H9 (cell line): ENCODE results near the gene LMX1B. TPM values are rescaled to one million over a fixed set of nuclear protein-coding genes. Genes with fewer than 3 reads are reported as not detected.

Experiments
- DNase-seq: peaks from one replicate; pipeline ENCODE4 v3.0.0-alpha.2; 2017
- H2AFZ ChIP-seq: one replicate; pipeline ENCODE4 v1.6.1; 2013; ENCODE audit warnings: mild to moderate bottlenecking, low read length, control low read depth, moderate library complexity
- H2AK5ac ChIP-seq: 2 replicates; pipeline ENCODE4 v1.6.1; 2013; ENCODE audit warnings: low read length, control low read depth, mixed read lengths; ENCODE audit not compliant: insufficient read length
- H2BK120ac ChIP-seq: one replicate; pipeline ENCODE4 v1.6.1; 2013; ENCODE audit warnings: low read depth, mild to moderate bottlenecking, low read length, control low read depth, inconsistent platforms; ENCODE audit not compliant: poor library complexity, severe bottlenecking
- H2BK12ac ChIP-seq: 2 replicates; pipeline ENCODE4 v1.6.1; 2013; ENCODE audit warnings: low read length, control low read depth, mixed read lengths, low read depth; ENCODE audit not compliant: insufficient read length
- H2BK15ac ChIP-seq: 2 replicates; pipeline ENCODE4 v1.6.1; 2013; ENCODE audit warnings: low read depth, low read length, control low read depth
- H2BK20ac ChIP-seq: one replicate; pipeline ENCODE4 v1.6.1; 2013; ENCODE audit warnings: low read depth, mild to moderate bottlenecking, low read length, control low read depth, inconsistent platforms; ENCODE audit not compliant: poor library complexity, severe bottlenecking
- H2BK5ac ChIP-seq: 2 replicates; pipeline ENCODE4 v1.6.1; 2013; ENCODE audit warnings: low read length, control low read depth, mixed read lengths; ENCODE audit not compliant: insufficient read length
- H3K14ac ChIP-seq: 2 replicates; pipeline ENCODE4 v1.6.1; 2013; ENCODE audit warnings: low read length, control low read depth; ENCODE audit not compliant: insufficient read depth
- H3K18ac ChIP-seq: 2 replicates; pipeline ENCODE4 v1.6.1; 2013; ENCODE audit warnings: low read depth, mild to moderate bottlenecking, mixed read lengths, low read length, control low read depth; ENCODE audit not compliant: insufficient read length
- H3K23ac ChIP-seq: 2 replicates; pipeline ENCODE4 v1.6.1; 2013; ENCODE audit warnings: low read length, control low read depth, mixed read lengths, low read depth; ENCODE audit not compliant: insufficient read length
- H3K23me2 ChIP-seq: 2 replicates; pipeline ENCODE4 v1.6.1; 2013; ENCODE audit warnings: low read depth, mild to moderate bottlenecking, mixed read lengths, low read length, control low read depth; ENCODE audit not compliant: insufficient read length, poor library complexity, severe bottlenecking
- H3K27ac ChIP-seq: 2 replicates; pipeline ENCODE4 v1.5.1; 2013; ENCODE audit warnings: low read length, control low read depth, mixed read lengths, low read depth; ENCODE audit not compliant: insufficient read length
- H3K27me3 ChIP-seq: 2 replicates; pipeline ENCODE4 v1.6.1; 2013; ENCODE audit warnings: low read length, control low read depth, inconsistent platforms; ENCODE audit not compliant: insufficient read depth
- H3K4ac ChIP-seq: 2 replicates; pipeline ENCODE4 v1.6.1; 2013; ENCODE audit warnings: low read depth, mild to moderate bottlenecking, control low read depth, inconsistent platforms, low read length, moderate library complexity
- H3K4me1 ChIP-seq: 2 replicates; pipeline ENCODE4 v1.6.1; 2013; ENCODE audit warnings: low read length, control low read depth, inconsistent platforms; ENCODE audit not compliant: insufficient read depth
- H3K4me2 ChIP-seq: 2 replicates; pipeline ENCODE4 v1.6.1; 2013; ENCODE audit warnings: low read length, control low read depth, mixed read lengths; ENCODE audit not compliant: insufficient read length, insufficient read depth
- H3K56ac ChIP-seq: 2 replicates; pipeline ENCODE4 v1.6.1; 2013; ENCODE audit warnings: low read depth, mild to moderate bottlenecking, mixed read lengths, low read length, control low read depth; ENCODE audit not compliant: insufficient read length
- H3K79me1 ChIP-seq: 2 replicates; pipeline ENCODE4 v1.6.1; 2013; ENCODE audit warnings: low read depth, mild to moderate bottlenecking, moderate library complexity, low read length, control low read depth, inconsistent platforms; ENCODE audit not compliant: insufficient read depth, poor library complexity, severe bottlenecking
- H3K79me2 ChIP-seq: 2 replicates; pipeline ENCODE4 v1.6.1; 2013; ENCODE audit warnings: low read length, control low read depth, inconsistent platforms; ENCODE audit not compliant: insufficient read depth
- H3K9ac ChIP-seq: 2 replicates; pipeline ENCODE4 v1.6.1; 2013; ENCODE audit warnings: low read length, control low read depth, mixed read lengths; ENCODE audit not compliant: insufficient read length; ENCODE audit errors: extremely low read depth
- H3K9me3 ChIP-seq: one replicate; pipeline ENCODE4 v1.6.1; 2013; ENCODE audit warnings: low read depth, low read length, inconsistent platforms; ENCODE audit not compliant: control insufficient read depth
- H3T11ph ChIP-seq: one replicate; pipeline ENCODE4 v1.6.1; 2013; ENCODE audit warnings: mild to moderate bottlenecking, low read length, control low read depth, inconsistent platforms
- H4K20me1 ChIP-seq: one replicate; pipeline ENCODE4 v1.6.1; 2013; ENCODE audit not compliant: control insufficient read depth, insufficient read length, insufficient read depth
- H4K5ac ChIP-seq: 2 replicates; pipeline ENCODE4 v1.6.1; 2013; ENCODE audit warnings: low read depth, mild to moderate bottlenecking, mixed read lengths, low read length, control low read depth; ENCODE audit not compliant: insufficient read length
- H4K8ac ChIP-seq: replicated peaks from 2 replicates; pipeline ENCODE4 v1.6.1; 2013; ENCODE audit warnings: low read length, control low read depth, mixed read lengths, low read depth; ENCODE audit not compliant: insufficient read length
- H4K91ac ChIP-seq: 2 replicates; pipeline ENCODE4 v1.6.1; 2013; ENCODE audit warnings: low read depth, mild to moderate bottlenecking, moderate library complexity, mixed read lengths, low read length, control low read depth; ENCODE audit not compliant: insufficient read length
- H3K27ac Mint-ChIP-seq, 3 experiments: 2 replicates in 2 of 3; 3 replicates in 1 of 3; pipeline ENCODE4 v1.8.0; 2020 to 2021; ENCODE audit warnings: mixed read lengths in 3 of 3, mild to moderate bottlenecking in 1 of 3, moderate library complexity in 1 of 3
- H3K27me3 Mint-ChIP-seq: 2 replicates; pipeline ENCODE4 v1.8.0; 2021; ENCODE audit warnings: low read depth, mild to moderate bottlenecking, moderate library complexity, mixed read lengths
- H3K36me3 Mint-ChIP-seq, 3 experiments: 2 replicates in 2 of 3; 3 replicates in 1 of 3; pipeline ENCODE4 v1.8.0; 2020 to 2021; ENCODE audit warnings: low read depth in 3 of 3, mixed read lengths in 3 of 3; ENCODE audit not compliant: insufficient read depth in 1 of 3
- H3K4me1 Mint-ChIP-seq, 2 experiments: 2 replicates each; pipeline ENCODE4 v1.8.0; 2020; ENCODE audit warnings: mixed read lengths in 2 of 2
- H3K4me3 Mint-ChIP-seq, 2 experiments: 2 replicates in 1 of 2; 3 replicates in 1 of 2; pipeline ENCODE4 v1.8.0; 2020 to 2021; ENCODE audit warnings: mild to moderate bottlenecking in 2 of 2, mixed read lengths in 2 of 2, moderate library complexity in 1 of 2
- H3K9me3 Mint-ChIP-seq, 2 experiments: 2 replicates in 1 of 2; 3 replicates in 1 of 2; pipeline ENCODE4 v1.8.0; 2020; ENCODE audit warnings: mild to moderate bottlenecking in 2 of 2, mixed read lengths in 2 of 2, moderate library complexity in 1 of 2
- WGBS: extraction: QIAGEN DNeasy Blood & Tissue Kit; methylation state at CpG from one replicate; pipeline ENCODE4 v1.1.7; 2013; ENCODE audit warnings: missing lambda C conversion rate, low lambda C conversion rate, mixed read lengths; ENCODE audit not compliant: insufficient read length; ENCODE audit errors: extremely low coverage; 5-methylcytosine and 5-hydroxymethylcytosine counted together
- total RNA-seq: library from RNA; stranded (reverse); gene quantifications from 2 replicates; pipeline ENCODE4 v1.2.1, GENCODE V29; 2021
- TF ChIP-seq, protein P1 (sequence below): fragments of 200-600 bp; sonication (generic); conservative IDR thresholded peaks from 3 replicates; pipeline ENCODE4 v1.8.0; 2021; ENCODE audit warnings: antibody characterized with exemption, mild to moderate bottlenecking

LMX1B gene
- total RNA-seq, 1 experiment from 2014 or later, result 0.85 TPM

GRCh38 chr9:126635061-126635460 lies 21.3 kb downstream of the LMX1B start:
- H3K27me3 Mint-ChIP-seq, result peaks cover 99% of the 10 kb centered on the region
- no peak overlapping the region for H4K8ac ChIP-seq
- H3K27ac ChIP-seq, result no peak overlapping the region
- no peaks in the 10 kb centered on the region for H3K79me1 ChIP-seq
- H2BK15ac ChIP-seq, result no peak overlapping the region
- H3K36me3 Mint-ChIP-seq, result no peaks in the 10 kb centered on the region; a peak in 1 of 7 replicates
- no peak overlapping the region for H4K91ac ChIP-seq
- H3K23me2 ChIP-seq, result peaks cover 6% of the 10 kb centered on the region
- H2BK20ac ChIP-seq, result no peak overlapping the region
- H2AFZ ChIP-seq, result no peak overlapping the region
- H3K23ac ChIP-seq, result no peak overlapping the region
- no peak overlapping the region for H3K27ac Mint-ChIP-seq
- TF ChIP-seq, protein P1, sequence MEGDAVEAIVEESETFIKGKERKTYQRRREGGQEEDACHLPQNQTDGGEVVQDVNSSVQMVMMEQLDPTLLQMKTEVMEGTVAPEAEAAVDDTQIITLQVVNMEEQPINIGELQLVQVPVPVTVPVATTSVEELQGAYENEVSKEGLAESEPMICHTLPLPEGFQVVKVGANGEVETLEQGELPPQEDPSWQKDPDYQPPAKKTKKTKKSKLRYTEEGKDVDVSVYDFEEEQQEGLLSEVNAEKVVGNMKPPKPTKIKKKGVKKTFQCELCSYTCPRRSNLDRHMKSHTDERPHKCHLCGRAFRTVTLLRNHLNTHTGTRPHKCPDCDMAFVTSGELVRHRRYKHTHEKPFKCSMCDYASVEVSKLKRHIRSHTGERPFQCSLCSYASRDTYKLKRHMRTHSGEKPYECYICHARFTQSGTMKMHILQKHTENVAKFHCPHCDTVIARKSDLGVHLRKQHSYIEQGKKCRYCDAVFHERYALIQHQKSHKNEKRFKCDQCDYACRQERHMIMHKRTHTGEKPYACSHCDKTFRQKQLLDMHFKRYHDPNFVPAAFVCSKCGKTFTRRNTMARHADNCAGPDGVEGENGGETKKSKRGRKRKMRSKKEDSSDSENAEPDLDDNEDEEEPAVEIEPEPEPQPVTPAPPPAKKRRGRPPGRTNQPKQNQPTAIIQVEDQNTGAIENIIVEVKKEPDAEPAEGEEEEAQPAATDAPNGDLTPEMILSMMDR, result no peak
- DNase-seq, result no peak
- peaks cover 10 to 49% of the 10 kb centered on the region in 2 experiments for H3K4me1 Mint-ChIP-seq
- WGBS, result no CpG with 5 or more reads among the region's 8 CpGs
- H3K9ac ChIP-seq, result no peak overlapping the region
- no peak overlapping the region for H2AK5ac ChIP-seq
- H2BK12ac ChIP-seq, result no peak overlapping the region
- H3K14ac ChIP-seq, result no peak overlapping the region
- H3T11ph ChIP-seq, result no peak overlapping the region
- no peak overlapping the region for H3K4ac ChIP-seq
- H3K18ac ChIP-seq, result no peak overlapping the region
- H3K4me1 ChIP-seq, result no peaks in the 10 kb centered on the region
- H4K20me1 ChIP-seq, result no peaks in the 10 kb centered on the region
- no peak overlapping the region for H2BK5ac ChIP-seq
- no peaks in the 10 kb centered on the region; a peak in 1 of 5 replicates for H3K9me3 Mint-ChIP-seq
- H3K56ac ChIP-seq, result no peak overlapping the region
- H4K5ac ChIP-seq, result no peak overlapping the region
- no peaks in the 10 kb centered on the region for H3K79me2 ChIP-seq
- peaks cover 37% of the 10 kb centered on the region; the same call in 1 of the 2 replicates for H3K27me3 ChIP-seq
- no peak overlapping the region for H3K4me3 Mint-ChIP-seq
- no peaks in the 10 kb centered on the region for H3K9me3 ChIP-seq
- no peak overlapping the region for H3K4me2 ChIP-seq
- H2BK120ac ChIP-seq, result no peak overlapping the region
